PFSK-1 (cell line): ENCODE measurements around the gene GFPT2.

Source experiments
- POLR2AphosphoS5 ChIP-seq: IDR thresholded peaks from 2 replicates; pipeline ENCODE4 v1.6.1; 2012; ENCODE audit warnings: low read depth, mild to moderate bottlenecking, control low read depth, low read length, moderate library complexity
- TF ChIP-seq, protein P1 (sequence below), 2 experiments: IDR thresholded peaks; 2 replicates each; pipeline versions ENCODE4 v1.6.1 to v1.8.0; 2011 to 2012; ENCODE audit warnings: low read depth in 2 of 2, low read length in 2 of 2, control low read depth in 1 of 2, inconsistent platforms in 1 of 2, mild to moderate bottlenecking in 1 of 2, moderate library complexity in 1 of 2; ENCODE audit not compliant: insufficient read depth in 1 of 2

- no peak for TF ChIP-seq POLR2AphosphoS5
- TF ChIP-seq, protein P1, sequence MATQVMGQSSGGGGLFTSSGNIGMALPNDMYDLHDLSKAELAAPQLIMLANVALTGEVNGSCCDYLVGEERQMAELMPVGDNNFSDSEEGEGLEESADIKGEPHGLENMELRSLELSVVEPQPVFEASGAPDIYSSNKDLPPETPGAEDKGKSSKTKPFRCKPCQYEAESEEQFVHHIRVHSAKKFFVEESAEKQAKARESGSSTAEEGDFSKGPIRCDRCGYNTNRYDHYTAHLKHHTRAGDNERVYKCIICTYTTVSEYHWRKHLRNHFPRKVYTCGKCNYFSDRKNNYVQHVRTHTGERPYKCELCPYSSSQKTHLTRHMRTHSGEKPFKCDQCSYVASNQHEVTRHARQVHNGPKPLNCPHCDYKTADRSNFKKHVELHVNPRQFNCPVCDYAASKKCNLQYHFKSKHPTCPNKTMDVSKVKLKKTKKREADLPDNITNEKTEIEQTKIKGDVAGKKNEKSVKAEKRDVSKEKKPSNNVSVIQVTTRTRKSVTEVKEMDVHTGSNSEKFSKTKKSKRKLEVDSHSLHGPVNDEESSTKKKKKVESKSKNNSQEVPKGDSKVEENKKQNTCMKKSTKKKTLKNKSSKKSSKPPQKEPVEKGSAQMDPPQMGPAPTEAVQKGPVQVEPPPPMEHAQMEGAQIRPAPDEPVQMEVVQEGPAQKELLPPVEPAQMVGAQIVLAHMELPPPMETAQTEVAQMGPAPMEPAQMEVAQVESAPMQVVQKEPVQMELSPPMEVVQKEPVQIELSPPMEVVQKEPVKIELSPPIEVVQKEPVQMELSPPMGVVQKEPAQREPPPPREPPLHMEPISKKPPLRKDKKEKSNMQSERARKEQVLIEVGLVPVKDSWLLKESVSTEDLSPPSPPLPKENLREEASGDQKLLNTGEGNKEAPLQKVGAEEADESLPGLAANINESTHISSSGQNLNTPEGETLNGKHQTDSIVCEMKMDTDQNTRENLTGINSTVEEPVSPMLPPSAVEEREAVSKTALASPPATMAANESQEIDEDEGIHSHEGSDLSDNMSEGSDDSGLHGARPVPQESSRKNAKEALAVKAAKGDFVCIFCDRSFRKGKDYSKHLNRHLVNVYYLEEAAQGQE (IDR thresholded peaks at IDR 0.05; ENCODE audit: insufficient read depth in 1 of 2, low read depth in 2 of 2, low read length in 2 of 2): no peak
Measured at GRCh38 chr5:180391276-180391675, 38.1 kb upstream of the GFPT2 start.
